Stimulated activated CD8-positive, alpha-beta memory T cell treated with anti-CD3 and anti-CD28 coated beads, Interleukin-12 subunit alpha, Interleukin-12 subunit beta, amount 100 ng/mL, for 1 hour (primary cell): Measurements from ENCODE around the gene FAM111B.
"Not testable (repeated sequence)": the region's sequence is repeated elsewhere in the genome, so short reads cannot be mapped to it uniquely, and the experiment has no call there.

Source experiments
- DNase-seq: peaks from one replicate; pipeline ENCODE4 v3.0.0-alpha.2; 2020; ENCODE audit warnings: low read depth

The FAM111B gene

GRCh38 chr11:59106363-59107336 lies at the start of gene FAM111B:
Gene FAM111B, plus strand, starts transcription at chr11:59107237. Its CDS starts 2,389 bp downstream, at chr11:59109626.
- no peak for DNase-seq

- peak; percentile 55 for DNase-seq
These were observed 48.7 kb upstream of the FAM111B start for GRCh38 chr11:59058120-59059033.

- DNase-seq: not testable (repeated sequence)
These were observed 46.9 kb upstream of the FAM111B start for GRCh38 chr11:59060096-59060495.

GRCh38 chr11:59062602-59063529 lies 44.2 kb upstream of the FAM111B start:
- no peak for DNase-seq

GRCh38 chr11:59063996-59064727 lies 42.9 kb upstream of the FAM111B start:
- DNase-seq: not testable (repeated sequence)

- no peak for DNase-seq
These were observed 38.0 kb upstream of the FAM111B start for GRCh38 chr11:59069087-59069486.

GRCh38 chr11:59076876-59077571 lies 30.0 kb upstream of the FAM111B start:
- DNase-seq: no peak

- no peak for DNase-seq
These were observed 28.6 kb upstream of the FAM111B start for GRCh38 chr11:59078435-59078834.

- DNase-seq: no peak
These were observed 28.0 kb upstream of the FAM111B start for GRCh38 chr11:59079086-59079485.

GRCh38 chr11:59080421-59080820 lies 26.6 kb upstream of the FAM111B start:
- DNase-seq: not testable (repeated sequence)

GRCh38 chr11:59081430-59082020 lies 25.5 kb upstream of the FAM111B start:
- DNase-seq: not testable (repeated sequence)

- not testable (repeated sequence) for DNase-seq
These were observed 21.0 kb upstream of the FAM111B start, which contains the start of gene GLYATL1B for GRCh38 chr11:59086007-59086406. Gene GLYATL1B, plus strand, starts transcription at chr11:59086307. Its CDS starts 0 bp downstream, at chr11:59086307.

- no peak for DNase-seq
These were observed 18.9 kb upstream of the FAM111B start for GRCh38 chr11:59088162-59088561.

- not testable (repeated sequence) for DNase-seq
These were observed 13.5 kb upstream of the FAM111B start for GRCh38 chr11:59093576-59093975.

GRCh38 chr11:59095225-59095624 lies 11.8 kb upstream of the FAM111B start:
- DNase-seq: not testable (repeated sequence)

- not testable (repeated sequence) for DNase-seq
These were observed 11.0 kb upstream of the FAM111B start for GRCh38 chr11:59095972-59096575.

- peak; percentile 47 for DNase-seq
These were observed 9.8 kb upstream of the FAM111B start for GRCh38 chr11:59097113-59097708.

GRCh38 chr11:59097938-59098337 lies 9.1 kb upstream of the FAM111B start:
- DNase-seq: not testable (repeated sequence)
